Measurements from ENCODE around the gene USHBP1. TPM values are rescaled to one million over a fixed set of nuclear protein-coding genes. Genes with fewer than 3 reads are reported as not detected.

The USHBP1 gene, protein sequence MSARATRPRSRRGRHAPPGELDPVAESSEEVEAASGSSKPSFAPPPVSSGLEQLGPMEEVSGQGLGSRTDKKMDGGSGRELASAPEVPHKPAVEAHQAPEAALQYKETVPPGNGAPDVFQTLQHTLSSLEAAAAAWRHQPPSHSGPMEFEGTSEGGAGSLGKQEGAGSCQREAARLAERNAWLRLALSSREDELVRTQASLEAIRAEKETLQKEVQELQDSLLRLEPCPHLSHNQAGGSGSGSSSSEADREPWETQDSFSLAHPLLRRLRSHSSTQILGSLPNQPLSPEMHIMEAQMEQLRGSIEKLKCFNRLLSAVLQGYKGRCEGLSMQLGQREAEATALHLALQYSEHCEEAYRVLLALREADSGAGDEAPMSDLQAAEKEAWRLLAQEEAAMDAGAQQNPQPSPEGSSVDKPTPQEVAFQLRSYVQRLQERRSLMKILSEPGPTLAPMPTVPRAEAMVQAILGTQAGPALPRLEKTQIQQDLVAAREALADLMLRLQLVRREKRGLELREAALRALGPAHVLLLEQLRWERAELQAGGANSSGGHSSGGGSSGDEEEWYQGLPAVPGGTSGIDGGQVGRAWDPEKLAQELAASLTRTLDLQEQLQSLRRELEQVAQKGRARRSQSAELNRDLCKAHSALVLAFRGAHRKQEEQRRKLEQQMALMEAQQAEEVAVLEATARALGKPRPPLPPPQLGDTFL
- total RNA-seq: 20.4 TPM

DNA sequence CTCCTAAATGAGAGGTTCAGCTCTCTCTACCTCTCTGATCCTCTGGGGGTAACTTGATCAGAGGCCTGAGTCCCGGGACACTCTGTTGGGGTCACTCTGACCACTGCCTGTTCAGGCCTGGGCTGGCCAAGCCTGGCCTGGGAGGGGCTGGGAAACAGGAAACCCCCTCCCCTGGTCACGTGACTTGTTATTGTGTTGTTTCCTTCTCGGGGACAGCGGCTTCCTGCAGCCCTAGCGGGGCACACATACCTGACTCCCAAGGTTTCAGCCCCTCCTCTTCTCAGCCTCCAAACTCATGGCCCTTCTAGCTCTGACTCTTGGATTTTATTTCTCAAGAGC is at the start of gene USHBP1:
USHBP1 (minus strand) TSS at position 105 of the 339 bp plus-strand sequence. CDS start 446 bp downstream, outside the sequence.
- Histone ChIP-seq H3K36me3 (peaks cover 0 to 8% of the 10 kb centered on the region in 2 donors), H3K4me3 (peak within 1 kb of the TSS; percentile 21 to 38), H3K27ac (peak within 1 kb of the TSS; percentile 58), H3K4me1 (peaks cover 16% of the 10 kb centered on the region), H3K27me3 (no peaks in the 10 kb centered on the region), H3K9me3 (no peaks in the 10 kb centered on the region)
- TF ChIP-seq CTCF (IDR thresholded peaks at IDR 0.05): no peak
- peak; percentile 32 to 37 for TF ChIP-seq POLR2AphosphoS5 (IDR thresholded peaks at IDR 0.05; ENCODE audit: insufficient read depth in 1 of 2, low read depth in 1 of 2)
- peak in 1 of 2 donors; percentile 76 for DNase-seq (ENCODE audit: extremely low spot score in 2 of 2)
- intact Hi-C loops (cut with DNase I): no loop called here

DNA sequence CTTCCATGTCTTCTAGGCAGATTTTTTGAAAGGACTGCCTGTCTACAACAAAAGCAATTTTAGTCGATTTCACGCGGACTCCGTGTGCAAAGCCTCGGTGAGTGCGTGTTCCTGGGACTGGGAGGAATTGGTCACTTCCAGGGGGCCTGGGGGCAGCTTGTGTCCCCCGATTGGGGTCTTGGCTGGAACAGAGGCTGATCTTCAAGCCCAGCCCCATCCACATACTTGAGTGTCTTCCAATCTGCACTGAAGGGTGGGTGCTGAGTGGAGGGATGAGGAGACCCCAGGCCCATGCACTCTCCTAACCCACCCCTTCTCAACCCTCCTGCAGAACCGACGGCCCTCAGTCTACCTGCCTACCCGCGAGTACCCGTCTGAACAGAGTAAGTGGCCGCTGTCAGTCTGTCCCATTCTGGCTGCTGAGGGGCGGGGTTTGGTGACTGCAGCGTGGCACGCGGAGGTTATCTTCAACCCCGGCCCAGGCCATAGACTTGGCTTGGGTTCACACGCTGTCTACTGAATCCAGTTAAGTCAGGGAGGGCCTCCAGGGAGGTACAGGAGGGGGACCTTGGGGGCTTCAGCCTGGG is 49.6 kb upstream of the USHBP1 start:
- TF ChIP-seq CTCF (IDR thresholded peaks at IDR 0.05): no peak
- no peaks in the 10 kb centered on the region for H3K9me3 ChIP-seq
- DNase-seq (ENCODE audit: extremely low spot score in 2 of 2): no peak

DNA sequence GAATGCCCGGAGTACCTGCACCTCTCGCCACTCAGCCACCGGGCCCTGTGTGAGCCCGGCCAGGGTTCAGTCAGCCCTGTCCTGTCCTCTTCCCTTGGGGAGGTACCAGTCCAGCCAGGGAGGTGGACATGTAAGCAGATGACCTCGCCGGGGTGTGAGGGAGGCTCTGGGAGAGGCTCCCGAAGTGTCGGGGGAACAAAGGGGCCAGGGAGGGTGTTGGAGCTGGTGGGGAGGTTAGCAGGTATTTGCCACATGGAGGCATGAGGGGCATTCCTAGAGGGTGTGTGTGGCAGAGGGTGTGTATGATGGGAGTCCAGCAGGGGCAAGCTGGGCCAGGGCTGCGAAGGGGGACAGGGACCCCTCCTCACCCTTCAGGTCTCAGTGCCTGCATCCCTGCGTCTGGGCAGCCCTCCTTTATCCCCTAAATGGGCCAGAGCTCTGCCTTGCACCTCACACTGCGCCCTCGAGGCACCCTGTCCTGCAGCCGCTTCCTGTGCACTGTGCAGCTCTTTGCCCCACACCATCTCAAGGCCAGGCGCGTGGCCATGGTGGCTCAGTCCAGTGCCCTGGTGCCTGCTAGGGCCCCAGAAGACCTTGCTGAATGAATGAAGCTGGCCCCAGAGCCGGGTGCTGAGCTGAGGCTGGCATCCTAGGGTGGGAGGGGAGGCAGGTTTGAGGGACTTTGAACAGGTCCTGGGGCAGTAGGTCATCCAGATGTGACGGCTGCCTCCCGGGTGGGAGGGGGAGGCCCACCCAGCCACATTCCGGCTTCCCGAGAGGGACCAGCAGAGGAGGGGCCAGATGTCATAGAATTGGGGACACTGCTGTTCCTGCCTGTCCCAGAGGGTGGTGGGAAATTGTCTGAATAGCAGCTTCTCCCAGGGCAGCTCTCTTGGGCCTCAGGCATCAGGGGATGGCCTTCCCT is 47.9 kb upstream of the USHBP1 start:
- TF ChIP-seq POLR2A (IDR thresholded peaks at IDR 0.05) (no peak), POLR2AphosphoS5 (IDR thresholded peaks at IDR 0.05; ENCODE audit: insufficient read depth in 1 of 2, low read depth in 1 of 2) (no peak), CTCF (IDR thresholded peaks at IDR 0.05) (no peak)
- no peak overlapping the region for H3K4me3 ChIP-seq
- no peak for DNase-seq (ENCODE audit: extremely low spot score in 2 of 2)
- H3K4me1 ChIP-seq: peaks cover 40% of the 10 kb centered on the region
- H3K27me3 ChIP-seq: no peaks in the 10 kb centered on the region
- intact Hi-C loops (cut with DNase I): no loop called here
- peaks cover 0 to 33% of the 10 kb centered on the region in 2 donors for H3K36me3 ChIP-seq
- no peaks in the 10 kb centered on the region for H3K9me3 ChIP-seq
- no peak overlapping the region for H3K27ac ChIP-seq

More for the DNA sequence above, 49.6 kb upstream of the USHBP1 start:
- no peak overlapping the region for H3K4me3 ChIP-seq
- H3K4me1 ChIP-seq: peaks cover 36% of the 10 kb centered on the region
- H3K36me3 ChIP-seq: peaks cover 0 to 33% of the 10 kb centered on the region in 2 donors
- no peaks in the 10 kb centered on the region for H3K27me3 ChIP-seq
- H3K27ac ChIP-seq: no peak overlapping the region
- intact Hi-C loops (cut with DNase I): no loop called here

- Histone ChIP-seq H3K36me3 (peaks cover 0 to 29% of the 10 kb centered on the region in 2 donors), H3K27ac (no peak overlapping the region), H3K27me3 (no peaks in the 10 kb centered on the region), H3K4me3 (no peak overlapping the region), H3K9me3 (no peaks in the 10 kb centered on the region), H3K4me1 (peaks cover 45% of the 10 kb centered on the region)
- no peak for TF ChIP-seq CTCF (IDR thresholded peaks at IDR 0.05)
- no peak for TF ChIP-seq POLR2AphosphoS5 (IDR thresholded peaks at IDR 0.05; ENCODE audit: insufficient read depth in 1 of 2, low read depth in 1 of 2)
- no peak for TF ChIP-seq POLR2A (IDR thresholded peaks at IDR 0.05)
- no peak for DNase-seq (ENCODE audit: extremely low spot score in 2 of 2)
- intact Hi-C loops (cut with DNase I): no loop called here
Measured at GRCh38 chr19:17311455-17312188, 47.1 kb upstream of the USHBP1 start.

All from vagina (tissue), 2 donors.